Measurements from ENCODE around the gene ZCCHC2. TPM values are rescaled to one million over a fixed set of nuclear protein-coding genes. Genes with fewer than 3 reads are reported as not detected.
A peak's percentile ranks its signal among the peaks of the same experiment; 100 is the strongest.

ZCCHC2 gene
- total RNA-seq, 4 donors from 2014 or later, result 35.6 to 54.5 (median 37.2) TPM

- no peak for DNase-seq
- TF ChIP-seq CTCF (IDR thresholded peaks at IDR 0.05) (no peak), POLR2A (IDR thresholded peaks at IDR 0.05) (no peak)
- no peak overlapping the region for H3K4me3 ChIP-seq
- H3K9me3 ChIP-seq, result no peaks in the 10 kb centered on the region
- H3K27me3 ChIP-seq, result no peaks in the 10 kb centered on the region
- H3K27ac ChIP-seq, result no peak overlapping the region
- no peaks in the 10 kb centered on the region for H3K36me3 ChIP-seq
- peaks cover 0 to 8% (median 2%) of the 10 kb centered on the region in 4 donors for H3K4me1 ChIP-seq
Observed at GRCh38 chr18:62500966-62501591, 21.7 kb upstream of the ZCCHC2 start.

GRCh38 chr18:62505669-62506494, 16.9 kb upstream of the ZCCHC2 start:
- H3K4me3 ChIP-seq, result peak overlapping the region; percentile 22 to 57 (median 44)
- TF ChIP-seq CTCF (IDR thresholded peaks at IDR 0.05), result no peak
- TF ChIP-seq POLR2A (IDR thresholded peaks at IDR 0.05), result no peak
- H3K27ac ChIP-seq, result peak overlapping the region; percentile 54 to 72 (median 68)
- no peaks in the 10 kb centered on the region for H3K9me3 ChIP-seq
- no peaks in the 10 kb centered on the region for H3K27me3 ChIP-seq
- no peak for DNase-seq
- no peaks in the 10 kb centered on the region for H3K36me3 ChIP-seq
- H3K4me1 ChIP-seq, result peaks cover 0 to 8% (median 2%) of the 10 kb centered on the region in 4 donors

- H3K4me1 ChIP-seq, result peaks cover 0 to 8% (median 2%) of the 10 kb centered on the region in 4 donors
- no peaks in the 10 kb centered on the region for H3K9me3 ChIP-seq
- DNase-seq, result no peak
- peak overlapping the region; percentile 54 to 72 (median 68) for H3K27ac ChIP-seq
- H3K27me3 ChIP-seq, result no peaks in the 10 kb centered on the region
- no peaks in the 10 kb centered on the region for H3K36me3 ChIP-seq
- TF ChIP-seq CTCF (IDR thresholded peaks at IDR 0.05), result no peak
- TF ChIP-seq POLR2A (IDR thresholded peaks at IDR 0.05), result no peak
- peak overlapping the region; percentile 22 to 57 (median 44) for H3K4me3 ChIP-seq
Observed at GRCh38 chr18:62506495-62507143, 16.2 kb upstream of the ZCCHC2 start.

- H3K4me1 ChIP-seq, result peaks cover 0 to 8% (median 2%) of the 10 kb centered on the region in 4 donors
- H3K36me3 ChIP-seq, result no peaks in the 10 kb centered on the region
- TF ChIP-seq CTCF (IDR thresholded peaks at IDR 0.05), result no peak
- TF ChIP-seq POLR2A (IDR thresholded peaks at IDR 0.05), result no peak
- no peak for DNase-seq
- no peak overlapping the region for H3K27ac ChIP-seq
- H3K4me3 ChIP-seq, result no peak overlapping the region
- peaks cover 0 to 16% (median 0%) of the 10 kb centered on the region in 4 donors for H3K9me3 ChIP-seq
- H3K27me3 ChIP-seq, result no peaks in the 10 kb centered on the region
Observed at GRCh38 chr18:62509779-62510178, 13.0 kb upstream of the ZCCHC2 start.

- Histone ChIP-seq H3K4me1 (peaks cover 0 to 2% (median under 1%) of the 10 kb centered on the region in 4 donors), H3K27ac (no peak overlapping the region), H3K36me3 (no peaks in the 10 kb centered on the region), H3K9me3 (peaks cover 0 to 16% (median 0%) of the 10 kb centered on the region in 4 donors), H3K4me3 (no peak overlapping the region), H3K27me3 (no peaks in the 10 kb centered on the region)
- no peak for DNase-seq
- no peak for TF ChIP-seq CTCF (IDR thresholded peaks at IDR 0.05)
- TF ChIP-seq POLR2A (IDR thresholded peaks at IDR 0.05), result no peak
Observed at GRCh38 chr18:62510789-62511188, 12.0 kb upstream of the ZCCHC2 start.

All from Peyer's patch (tissue), 4 donors.